Osteocyte (in vitro differentiated cells): ENCODE data around the gene SLC25A24. TPM values are rescaled to one million over a fixed set of nuclear protein-coding genes. Genes with fewer than 3 reads are reported as not detected.
A peak's percentile ranks its signal among the peaks of the same experiment; 100 is the strongest.
"Not testable (repeated sequence)": the region's sequence is repeated elsewhere in the genome, so short reads cannot be mapped to it uniquely, and the experiment has no call there.

Experiments
- DNase-seq: peaks from one replicate; pipeline ENCODE4 v3.0.0; 2021; ENCODE audit warnings: mixed read lengths; ENCODE audit not compliant: unreplicated experiment; ENCODE audit errors: extremely low spot score
- H3K27ac Mint-ChIP-seq: one replicate; pipeline ENCODE4 v1.8.0; 2021; ENCODE audit warnings: mild to moderate bottlenecking, mixed read lengths; ENCODE audit not compliant: unreplicated experiment
- H3K27me3 Mint-ChIP-seq: one replicate; pipeline ENCODE4 v1.8.0; 2021; ENCODE audit warnings: mixed read lengths; ENCODE audit not compliant: unreplicated experiment
- H3K36me3 Mint-ChIP-seq: one replicate; pipeline ENCODE4 v1.8.0; 2021; ENCODE audit warnings: mixed read lengths; ENCODE audit not compliant: unreplicated experiment
- H3K4me1 Mint-ChIP-seq: one replicate; pipeline ENCODE4 v1.8.0; 2021; ENCODE audit warnings: mixed read lengths; ENCODE audit not compliant: unreplicated experiment
- H3K4me3 Mint-ChIP-seq: one replicate; pipeline ENCODE4 v1.8.0; 2021; ENCODE audit warnings: mild to moderate bottlenecking, moderate library complexity, mixed read lengths; ENCODE audit not compliant: unreplicated experiment
- H3K9me3 Mint-ChIP-seq: one replicate; pipeline ENCODE4 v1.8.0; 2021; ENCODE audit warnings: mixed read lengths; ENCODE audit not compliant: unreplicated experiment
- CTCF ChIP-seq: fragments of 200-600 bp; sonication (generic); IDR thresholded peaks from 2 replicates; pipeline ENCODE4 v1.5.0; 2021; ENCODE audit warnings: antibody characterized with exemption, mild to moderate bottlenecking, moderate library complexity
- total RNA-seq: library from RNA; stranded (reverse); gene quantifications from 2 replicates; pipeline ENCODE4 v1.2.1, GENCODE V29; 2021

SLC25A24 gene
- total RNA-seq, 1 donor from 2014 or later = 41.3 TPM

- peak overlapping the region; percentile 79 for H3K27ac Mint-ChIP-seq
- H3K9me3 Mint-ChIP-seq = peaks cover 5% of the 10 kb centered on the region
- peaks cover 22% of the 10 kb centered on the region for H3K4me1 Mint-ChIP-seq
- no peak for TF ChIP-seq CTCF
- no peak for DNase-seq
- H3K4me3 Mint-ChIP-seq = no peak overlapping the region
- no peaks in the 10 kb centered on the region for H3K27me3 Mint-ChIP-seq
- H3K36me3 Mint-ChIP-seq = peaks cover 54% of the 10 kb centered on the region
Measured at GRCh38 chr1:108141621-108142020, 58.5 kb downstream of the SLC25A24 start.

- no peak for TF ChIP-seq CTCF
- Mint-ChIP-seq H3K36me3 (peaks cover 50% of the 10 kb centered on the region), H3K27me3 (no peaks in the 10 kb centered on the region), H3K4me3 (no peak overlapping the region), H3K4me1 (peaks cover 22% of the 10 kb centered on the region), H3K27ac (peak overlapping the region; percentile 79), H3K9me3 (peaks cover 1% of the 10 kb centered on the region)
- no peak for DNase-seq
Measured at GRCh38 chr1:108140936-108141335, 59.2 kb downstream of the SLC25A24 start.

- peak overlapping the region; percentile 79 for H3K27ac Mint-ChIP-seq
- no peaks in the 10 kb centered on the region for H3K9me3 Mint-ChIP-seq
- peaks cover 46% of the 10 kb centered on the region for H3K36me3 Mint-ChIP-seq
- no peak for DNase-seq
- H3K4me1 Mint-ChIP-seq = peaks cover 22% of the 10 kb centered on the region
- no peak overlapping the region for H3K4me3 Mint-ChIP-seq
- TF ChIP-seq CTCF = no peak
- H3K27me3 Mint-ChIP-seq = no peaks in the 10 kb centered on the region
Measured at GRCh38 chr1:108140177-108140576, 60.0 kb downstream of the SLC25A24 start.

- H3K27ac Mint-ChIP-seq, H3K27me3 Mint-ChIP-seq, H3K9me3 Mint-ChIP-seq, DNase-seq, H3K4me3 Mint-ChIP-seq: not testable (repeated sequence)
- Mint-ChIP-seq H3K36me3 (peaks cover 48% of the 10 kb centered on the region), H3K4me1 (peaks cover 22% of the 10 kb centered on the region)
Measured at GRCh38 chr1:108139555-108139954, 60.6 kb downstream of the SLC25A24 start.

- H3K4me1 Mint-ChIP-seq, H3K4me3 Mint-ChIP-seq: not testable (repeated sequence)
Measured at GRCh38 chr1:108133148-108133547, 67.0 kb downstream of the SLC25A24 start.

GRCh38 chr1:108132367-108132766 lies 67.8 kb downstream of the SLC25A24 start:
- H3K27ac Mint-ChIP-seq, DNase-seq, H3K4me3 Mint-ChIP-seq, H3K9me3 Mint-ChIP-seq, H3K4me1 Mint-ChIP-seq, H3K27me3 Mint-ChIP-seq: not testable (repeated sequence)
- peaks cover 40% of the 10 kb centered on the region for H3K36me3 Mint-ChIP-seq

More at GRCh38 chr1:108133148-108133547, 67.0 kb downstream of the SLC25A24 start:
- H3K9me3 Mint-ChIP-seq, H3K27me3 Mint-ChIP-seq, H3K27ac Mint-ChIP-seq, DNase-seq: not testable (repeated sequence)
- peaks cover 44% of the 10 kb centered on the region for H3K36me3 Mint-ChIP-seq

- not testable (repeated sequence) for H3K27ac Mint-ChIP-seq, DNase-seq, H3K9me3 Mint-ChIP-seq, H3K27me3 Mint-ChIP-seq, H3K4me1 Mint-ChIP-seq, H3K4me3 Mint-ChIP-seq
- peaks cover 32% of the 10 kb centered on the region for H3K36me3 Mint-ChIP-seq
Measured at GRCh38 chr1:108131281-108131680, 68.9 kb downstream of the SLC25A24 start.
